ENCODE results near the gene HSPA1A.

DNA sequence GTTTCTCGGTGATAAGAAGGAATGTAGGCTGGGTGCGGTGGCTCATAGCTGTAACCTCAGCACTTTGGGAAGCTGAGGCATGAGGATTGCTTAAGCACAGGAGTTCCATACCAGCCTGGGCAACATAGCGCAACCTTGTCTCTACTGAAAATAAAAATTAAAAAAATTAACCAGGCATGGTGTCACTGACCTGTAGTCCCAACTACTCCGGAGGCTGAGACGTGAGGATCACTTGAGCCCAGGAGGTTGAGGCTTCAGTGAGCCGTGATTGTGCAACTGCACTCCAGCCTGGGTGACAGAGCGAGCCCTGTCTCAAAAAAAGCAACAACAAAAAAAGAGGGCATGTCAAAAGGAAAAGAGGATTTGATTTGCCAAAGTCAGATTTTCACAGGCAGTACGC is 43.4 kb downstream of the HSPA1A start:
- TF ChIP-seq POLR2A (IDR thresholded peaks at IDR 0.05): no peak
- TF ChIP-seq, protein P1, sequence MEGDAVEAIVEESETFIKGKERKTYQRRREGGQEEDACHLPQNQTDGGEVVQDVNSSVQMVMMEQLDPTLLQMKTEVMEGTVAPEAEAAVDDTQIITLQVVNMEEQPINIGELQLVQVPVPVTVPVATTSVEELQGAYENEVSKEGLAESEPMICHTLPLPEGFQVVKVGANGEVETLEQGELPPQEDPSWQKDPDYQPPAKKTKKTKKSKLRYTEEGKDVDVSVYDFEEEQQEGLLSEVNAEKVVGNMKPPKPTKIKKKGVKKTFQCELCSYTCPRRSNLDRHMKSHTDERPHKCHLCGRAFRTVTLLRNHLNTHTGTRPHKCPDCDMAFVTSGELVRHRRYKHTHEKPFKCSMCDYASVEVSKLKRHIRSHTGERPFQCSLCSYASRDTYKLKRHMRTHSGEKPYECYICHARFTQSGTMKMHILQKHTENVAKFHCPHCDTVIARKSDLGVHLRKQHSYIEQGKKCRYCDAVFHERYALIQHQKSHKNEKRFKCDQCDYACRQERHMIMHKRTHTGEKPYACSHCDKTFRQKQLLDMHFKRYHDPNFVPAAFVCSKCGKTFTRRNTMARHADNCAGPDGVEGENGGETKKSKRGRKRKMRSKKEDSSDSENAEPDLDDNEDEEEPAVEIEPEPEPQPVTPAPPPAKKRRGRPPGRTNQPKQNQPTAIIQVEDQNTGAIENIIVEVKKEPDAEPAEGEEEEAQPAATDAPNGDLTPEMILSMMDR (IDR thresholded peaks at IDR 0.05): no peak
- TF ChIP-seq POLR2AphosphoS5 (IDR thresholded peaks at IDR 0.05): no peak

Data from prostate gland (tissue), 2 donors.